Endothelial cell of umbilical vein (primary cell): Measurements from ENCODE around the gene ORM2. TPM values are rescaled to one million over a fixed set of nuclear protein-coding genes. Genes with fewer than 3 reads are reported as not detected.

Source experiments
- BruUV-seq: library from RNA; stranded (reverse); fragments of 400-500 nt; replicated peaks from 2 replicates; lab custom pipeline; 2021; lab: Mats Ljungman, UMichigan
- CTCF ChIA-PET: fragments of 300-600, 350-600 bp; sonication (Branson Sonifier 250); formaldehyde crosslinking; loops from one replicate; lab custom pipeline; 2021; ENCODE audit warnings: antibody characterized with exemption, inconsistent platforms; lab: Charles Lee
- POLR2A ChIA-PET: fragments of 300-600, 350-600 bp; sonication (Branson Sonifier 250); formaldehyde crosslinking; loops from one replicate; lab custom pipeline; 2021; ENCODE audit warnings: antibody characterized with exemption, inconsistent platforms; lab: Charles Lee
- DNase-seq: peaks from one replicate; pipeline ENCODE4 v3.0.0-alpha.2; 2011; ENCODE audit warnings: low read depth, low spot score
- FAIRE-seq: peaks from 2 replicates; lab custom pipeline; 2011; peaks lifted over from hg19 to GRCh38; lab: Jason Lieb, UNC
- H2AFZ ChIP-seq: 2 replicates; pipeline ENCODE4 v1.6.0; 2012; ENCODE audit warnings: low read depth, low read length, control low read depth, inconsistent platforms
- H3K27ac ChIP-seq: 2 replicates; pipeline ENCODE4 v1.5.1; 2011; ENCODE audit warnings: low read depth, mild to moderate bottlenecking, control low read depth, low read length, moderate library complexity; ENCODE audit not compliant: insufficient read depth
- H3K27me3 ChIP-seq, 2 experiments: 2 replicates each; pipeline versions ENCODE4 v1.6.0 to v1.6.1; 2011; ENCODE audit warnings: low read length in 2 of 2, mixed read lengths in 1 of 2; ENCODE audit not compliant: control insufficient read depth in 2 of 2, insufficient read depth in 2 of 2
- H3K36me3 ChIP-seq, 2 experiments: 2 replicates in 1 of 2; 3 replicates in 1 of 2; pipeline ENCODE4 v1.5.1; 2011; ENCODE audit warnings: low read length in 2 of 2, mild to moderate bottlenecking in 1 of 2, moderate library complexity in 1 of 2; ENCODE audit not compliant: control insufficient read depth in 2 of 2, insufficient read depth in 2 of 2; ENCODE audit errors: extremely low read depth in 1 of 2
- H3K4me1 ChIP-seq: 3 replicates; pipeline ENCODE4 v1.5.1; 2011; ENCODE audit warnings: mild to moderate bottlenecking, low read length; ENCODE audit not compliant: control insufficient read depth, insufficient read depth; ENCODE audit errors: extremely low read depth
- H3K4me2 ChIP-seq: 2 replicates; pipeline ENCODE4 v1.6.1; 2011; ENCODE audit warnings: low read length, control low read depth, mixed read lengths; ENCODE audit not compliant: insufficient read depth
- H3K4me3 ChIP-seq, 3 experiments: fragments of 200-600 bp in 1 of 3; sonication (generic), shearing (Covaris generic) in 1 of 3; replicated peaks in 1 of 3; 2 replicates each; pipeline ENCODE4 v1.5.1; 2011 to 2016; ENCODE audit warnings: control low read depth in 3 of 3, low read length in 3 of 3, mild to moderate bottlenecking in 2 of 3, inconsistent platforms in 1 of 3, low read depth in 1 of 3, moderate library complexity in 1 of 3; ENCODE audit not compliant: insufficient read depth in 1 of 3
- H3K79me2 ChIP-seq: 2 replicates; pipeline ENCODE4 v1.6.0; 2012; ENCODE audit warnings: low read length, inconsistent platforms; ENCODE audit not compliant: control insufficient read depth, insufficient read depth
- H3K9ac ChIP-seq: replicated peaks from 2 replicates; pipeline ENCODE3; 2011; ENCODE audit warnings: low read length, control low read depth; ENCODE audit not compliant: insufficient read depth; ENCODE audit errors: extremely low read depth
- H3K9me1 ChIP-seq: replicated peaks from 3 replicates; pipeline ENCODE4 v1.6.0; 2011; ENCODE audit warnings: mild to moderate bottlenecking, low read length; ENCODE audit not compliant: control insufficient read depth, insufficient read depth; ENCODE audit errors: extremely low read depth
- H3K9me3 ChIP-seq: replicated peaks from 2 replicates; pipeline ENCODE4 v1.5.1; 2012; ENCODE audit warnings: low read length, inconsistent platforms; ENCODE audit not compliant: control insufficient read depth, insufficient read depth
- H4K20me1 ChIP-seq: replicated peaks from 2 replicates; pipeline ENCODE3; 2011; ENCODE audit warnings: mild to moderate bottlenecking, low read length; ENCODE audit not compliant: control insufficient read depth, insufficient read depth; ENCODE audit errors: extremely low read depth
- EZH2 ChIP-seq: IDR thresholded peaks from 2 replicates; pipeline ENCODE4 v1.6.1; 2012; ENCODE audit warnings: borderline replicate concordance, low read depth, mild to moderate bottlenecking, moderate library complexity, low read length, inconsistent platforms; ENCODE audit not compliant: severe bottlenecking
- FOS ChIP-seq: IDR thresholded peaks from 2 replicates; pipeline ENCODE4 v1.6.1; 2011; ENCODE audit warnings: mild to moderate bottlenecking, low read length, moderate library complexity, borderline replicate concordance; ENCODE audit not compliant: insufficient read depth
- GATA2 ChIP-seq: IDR thresholded peaks from 2 replicates; pipeline ENCODE4 v1.7.0; 2011; ENCODE audit warnings: low read depth, mild to moderate bottlenecking, moderate library complexity, mixed read lengths, low read length; ENCODE audit not compliant: insufficient read length, insufficient read depth
- JUN ChIP-seq: IDR thresholded peaks from 2 replicates; pipeline ENCODE4 v1.6.1; 2011; ENCODE audit warnings: borderline replicate concordance, low read depth; ENCODE audit not compliant: insufficient read length, insufficient read depth
- MYC ChIP-seq: IDR thresholded peaks from one replicate; pipeline ENCODE4 v1.6.1; 2011; ENCODE audit warnings: mild to moderate bottlenecking, low read depth, low read length
- POLR2A ChIP-seq: IDR thresholded peaks from 2 replicates; pipeline ENCODE4 v1.6.1; 2012; ENCODE audit warnings: low read depth, mild to moderate bottlenecking, control low read depth, low read length
- POLR2AphosphoS5 ChIP-seq: IDR thresholded peaks from 2 replicates; pipeline ENCODE4 v1.6.1; 2012; ENCODE audit warnings: low read depth, mild to moderate bottlenecking, control low read depth, low read length, moderate library complexity; ENCODE audit not compliant: insufficient read depth
- dilution Hi-C: fragments of 300-500 bp; cut with MboI; formaldehyde crosslinking; loops from one replicate; pipeline ENCODE4 v1.15.0; 2019; ENCODE audit warnings: low sequenced_read_pairs; ENCODE audit not compliant: extremely low pct_ligation_motif_present
- intact Hi-C: fragments of 100-400 bp; cut with micrococcal nuclease; formaldehyde crosslinking; loops from one replicate; pipeline ENCODE4 v1.10.0; 2022
- polyA plus RNA-seq, 4 experiments: library from polyadenylated mRNA; depleted of rRNA in 3 of 4; stranded (reverse) in 3 of 4; unstranded in 1 of 4; fragments of >200 nt; gene quantifications; 2 replicates each; pipeline versions ENCODE4 v1.2.1 to v1.2.3, GENCODE V29; 2011 to 2012; ENCODE audit warnings: missing spikeins in 1 of 4
- total RNA-seq: library from RNA; stranded (reverse); gene quantifications from 2 replicates; pipeline ENCODE4 v1.2.3, GENCODE V29; 2021
- TF ChIP-seq, protein P1 (sequence below): IDR thresholded peaks from 2 replicates; pipeline ENCODE4 v1.6.1; 2011; ENCODE audit not compliant: insufficient read depth, insufficient read length
- TF ChIP-seq, protein P2 (sequence below), 2 donors: IDR thresholded peaks; 1 replicate in 1 of 2; 2 replicates in 1 of 2; pipeline ENCODE4 v1.5.1; 2011; ENCODE audit warnings: low read length in 2 of 2, mild to moderate bottlenecking in 2 of 2, moderate library complexity in 2 of 2, control low read depth in 1 of 2, inconsistent platforms in 1 of 2, low read depth in 1 of 2; ENCODE audit not compliant: insufficient read depth in 1 of 2; ENCODE audit errors: extremely low read depth in 1 of 2

The ORM2 gene
- total and polyA plus RNA-seq, 2 donors (not counting 3 experiments of a cell fraction or from before 2014, with no cell fraction given) = not detected

DNA sequence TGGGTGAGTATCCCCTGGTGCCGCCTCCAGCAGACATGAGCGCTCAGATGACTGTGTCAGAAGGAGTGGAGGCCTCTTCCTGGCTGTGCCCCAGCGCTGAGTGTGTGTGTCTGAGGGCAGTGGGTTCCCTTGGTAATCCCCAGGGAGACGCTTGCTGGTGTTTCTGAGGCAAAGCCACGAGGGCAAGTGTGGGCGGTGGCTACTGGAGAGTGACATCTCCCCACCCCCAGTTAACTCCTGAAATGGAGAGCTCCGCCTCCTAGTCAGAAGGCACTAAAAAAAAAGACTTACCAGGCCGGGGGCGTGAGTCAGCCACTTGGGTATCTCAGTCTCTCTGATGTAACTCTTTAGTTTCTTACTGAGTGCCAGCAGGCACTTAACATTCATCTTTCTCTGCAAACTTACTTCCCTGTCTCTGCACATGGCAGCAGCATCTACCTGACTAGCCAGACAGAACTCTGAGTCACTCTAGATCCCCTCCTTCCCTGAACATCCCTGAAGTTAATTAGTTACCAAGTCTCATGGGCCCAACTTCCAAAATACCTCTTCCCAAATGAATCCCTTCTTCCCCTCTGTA is 19.3 kb downstream of the ORM2 start:
- Histone ChIP-seq H3K4me2 (no peak overlapping the region), H3K9me3 (no peaks in the 10 kb centered on the region), H3K4me1 (no peaks in the 10 kb centered on the region), H3K9me1 (no peaks in the 10 kb centered on the region), H3K27me3 (no peaks in the 10 kb centered on the region), H3K4me3 (no peak overlapping the region), H3K36me3 (peaks cover 8 to 36% of the 10 kb centered on the region in 2 experiments), H3K9ac (no peak overlapping the region), H4K20me1 (no peaks in the 10 kb centered on the region), H3K79me2 (no peaks in the 10 kb centered on the region), H2AFZ (no peak overlapping the region), H3K27ac (no peak overlapping the region)
- intact Hi-C loops (no loop called here), dilution Hi-C loops (no loop called here)
- TF ChIP-seq EZH2 = no peak
- no peak for TF ChIP-seq POLR2A
- TF ChIP-seq JUN = no peak
- POLR2A ChIA-PET = no interaction called here
- CTCF ChIA-PET = interaction anchor here (0.7 to 1.1 kb wide), 3 partner anchors 52 to 266 kb away, joined by 3 read pairs; no protein-coding TSS in a partner anchor
- FAIRE-seq (peak; percentile 15), DNase-seq (peak; percentile 52)
- BruUV-seq = no TSS peak

DNA sequence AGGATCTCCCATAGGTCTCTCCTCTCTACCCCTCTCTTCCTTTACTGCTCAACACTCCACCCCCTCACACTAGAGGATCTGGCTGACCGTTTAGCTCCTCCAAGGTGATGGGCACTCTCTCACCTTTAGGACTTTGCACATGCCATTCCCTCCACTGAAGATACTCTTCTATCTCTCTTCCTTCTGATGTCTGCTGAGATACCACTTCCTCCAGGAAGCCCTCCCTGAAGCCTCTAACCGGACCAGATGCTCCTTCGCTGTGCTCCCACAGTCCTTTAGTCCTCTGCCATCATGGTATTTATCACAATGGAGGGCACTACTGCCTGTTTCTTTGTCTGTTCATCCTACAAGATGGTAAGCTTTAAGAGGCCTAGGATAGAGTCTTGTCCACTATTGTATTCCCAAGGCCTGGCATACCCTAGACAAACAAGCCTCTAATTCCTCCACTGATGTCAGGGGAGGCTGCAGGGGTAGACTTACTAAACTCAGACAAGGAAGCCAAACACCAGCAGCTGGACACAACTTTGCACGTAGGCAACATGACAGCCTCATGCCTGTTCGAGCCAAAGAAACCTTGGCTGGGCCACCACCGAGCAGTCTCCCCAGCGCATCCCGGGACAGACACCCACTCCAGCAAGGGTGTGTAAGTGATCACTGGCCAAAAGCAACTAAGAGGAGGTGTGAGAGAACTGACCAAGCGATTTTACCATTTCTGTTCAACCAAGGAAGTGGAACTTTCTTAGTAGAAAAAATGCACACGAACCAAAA is 20.2 kb downstream of the ORM2 start:
- Histone ChIP-seq H3K4me1 (no peaks in the 10 kb centered on the region), H2AFZ (no peak overlapping the region), H4K20me1 (no peaks in the 10 kb centered on the region), H3K27me3 (no peaks in the 10 kb centered on the region), H3K9ac (no peak overlapping the region), H3K9me1 (no peaks in the 10 kb centered on the region), H3K79me2 (no peaks in the 10 kb centered on the region), H3K9me3 (no peaks in the 10 kb centered on the region), H3K27ac (no peak overlapping the region), H3K36me3 (peaks cover 8 to 31% of the 10 kb centered on the region in 2 experiments), H3K4me3 (no peak overlapping the region), H3K4me2 (no peak overlapping the region)
- FAIRE-seq (no peak), DNase-seq (no peak)
- TF ChIP-seq JUN (no peak), GATA2 (no peak), POLR2AphosphoS5 (no peak), EZH2 (no peak), POLR2A (no peak), FOS (no peak), MYC (no peak)
- TF ChIP-seq, protein P1, sequence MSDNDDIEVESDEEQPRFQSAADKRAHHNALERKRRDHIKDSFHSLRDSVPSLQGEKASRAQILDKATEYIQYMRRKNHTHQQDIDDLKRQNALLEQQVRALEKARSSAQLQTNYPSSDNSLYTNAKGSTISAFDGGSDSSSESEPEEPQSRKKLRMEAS = no peak
- TF ChIP-seq, protein P2, sequence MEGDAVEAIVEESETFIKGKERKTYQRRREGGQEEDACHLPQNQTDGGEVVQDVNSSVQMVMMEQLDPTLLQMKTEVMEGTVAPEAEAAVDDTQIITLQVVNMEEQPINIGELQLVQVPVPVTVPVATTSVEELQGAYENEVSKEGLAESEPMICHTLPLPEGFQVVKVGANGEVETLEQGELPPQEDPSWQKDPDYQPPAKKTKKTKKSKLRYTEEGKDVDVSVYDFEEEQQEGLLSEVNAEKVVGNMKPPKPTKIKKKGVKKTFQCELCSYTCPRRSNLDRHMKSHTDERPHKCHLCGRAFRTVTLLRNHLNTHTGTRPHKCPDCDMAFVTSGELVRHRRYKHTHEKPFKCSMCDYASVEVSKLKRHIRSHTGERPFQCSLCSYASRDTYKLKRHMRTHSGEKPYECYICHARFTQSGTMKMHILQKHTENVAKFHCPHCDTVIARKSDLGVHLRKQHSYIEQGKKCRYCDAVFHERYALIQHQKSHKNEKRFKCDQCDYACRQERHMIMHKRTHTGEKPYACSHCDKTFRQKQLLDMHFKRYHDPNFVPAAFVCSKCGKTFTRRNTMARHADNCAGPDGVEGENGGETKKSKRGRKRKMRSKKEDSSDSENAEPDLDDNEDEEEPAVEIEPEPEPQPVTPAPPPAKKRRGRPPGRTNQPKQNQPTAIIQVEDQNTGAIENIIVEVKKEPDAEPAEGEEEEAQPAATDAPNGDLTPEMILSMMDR (IDR thresholded peaks at IDR 0.05; ENCODE audit: extremely low read depth in 1 of 2, insufficient read depth in 1 of 2, low read depth in 1 of 2, low read length in 2 of 2) = no peak
- no TSS peak for BruUV-seq
- CTCF ChIA-PET = no interaction called here
- dilution Hi-C loops = no loop called here
- POLR2A ChIA-PET = no interaction called here
- intact Hi-C loops = no loop called here
